GM18873 (cell line): Measurements from ENCODE around the gene C19orf85.
"Not testable (repeated sequence)": the region's sequence is repeated elsewhere in the genome, so short reads cannot be mapped to it uniquely, and the experiment has no call there.

Experiments used
- ATAC-seq: cut with Tn5 transposase; IDR thresholded peaks from one replicate; pipeline ENCODE4 v1.9.1; 2021; ENCODE audit warnings: mild to moderate bottlenecking, moderate library complexity, moderate number of reproducible peaks; ENCODE audit not compliant: unreplicated experiment, low FRiP score

The C19orf85 gene

DNA sequence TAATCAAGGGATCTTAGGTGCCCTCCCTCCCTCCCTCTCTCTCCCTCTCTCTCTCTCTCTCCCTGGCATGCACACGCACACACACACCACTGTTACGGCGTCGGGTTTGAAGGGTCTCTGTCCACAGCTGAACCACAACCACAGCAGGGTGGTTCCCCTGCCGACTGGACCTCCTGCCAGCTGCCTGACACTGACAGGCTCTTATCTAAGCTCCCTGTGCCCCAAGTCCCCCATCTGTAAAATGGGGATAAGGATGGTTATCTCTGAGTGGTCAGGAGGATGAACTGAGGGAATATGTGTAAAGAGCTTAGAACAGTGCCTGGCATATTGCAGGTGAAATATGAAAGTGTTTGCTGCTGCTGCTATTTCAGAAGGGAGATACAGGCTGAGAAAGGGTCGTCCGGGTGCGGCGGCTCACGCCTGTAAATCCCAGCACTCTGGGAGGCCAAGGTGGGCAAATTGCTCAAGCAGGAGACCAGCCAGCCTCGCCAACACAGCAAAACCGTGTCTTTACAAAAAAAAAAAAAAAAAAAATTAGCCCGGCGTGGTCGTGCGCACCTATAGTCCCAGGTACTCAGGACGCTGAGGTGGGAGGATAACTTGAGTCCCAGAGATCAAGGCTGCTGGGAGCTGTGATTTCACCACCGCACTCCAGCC, 20.6 kb downstream of the C19orf85 start:
- ATAC-seq = no peak

DNA sequence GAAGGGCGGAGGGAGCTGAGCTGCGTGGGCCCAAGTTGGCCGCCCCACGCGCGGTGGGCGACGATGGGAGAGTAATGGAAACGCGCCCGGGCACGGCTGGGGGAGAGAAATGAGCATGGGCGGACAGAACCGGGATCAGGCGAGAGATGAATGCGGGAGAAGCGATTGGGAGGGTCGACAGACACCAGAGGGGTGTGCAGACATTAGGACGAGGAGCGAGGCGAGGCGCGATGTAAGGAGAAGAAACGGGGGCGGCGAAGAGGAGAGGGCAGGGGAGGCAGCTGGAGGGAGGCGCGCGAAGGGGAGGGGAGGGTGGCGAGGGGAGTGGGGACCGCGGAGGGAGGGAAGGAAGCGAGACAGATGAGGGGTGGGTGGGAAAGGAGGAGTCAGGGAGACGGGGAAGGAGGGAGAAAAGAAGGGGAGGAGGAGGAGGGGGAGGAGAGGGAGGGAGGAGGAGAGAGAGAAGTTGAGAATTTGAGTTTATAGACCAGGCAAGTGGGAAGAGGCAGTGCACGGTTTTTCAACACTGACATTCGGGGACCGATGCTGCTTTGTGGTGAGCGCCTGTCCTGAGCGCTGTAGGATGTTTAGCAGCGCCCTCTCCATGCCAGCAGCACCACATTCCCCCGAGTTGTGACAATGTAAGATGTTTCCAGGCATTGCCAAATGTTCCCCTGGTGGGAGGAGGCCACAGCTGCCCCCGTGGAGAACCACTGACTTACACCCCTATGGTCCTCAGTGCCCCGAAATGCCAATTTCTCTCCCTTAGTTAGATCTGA, 21.3 kb downstream of the C19orf85 start, which contains the start of gene SHISA7:
Gene SHISA7, minus strand, starts transcription at position 256 of the 779 bp plus-strand sequence. CDS start 437 bp downstream, outside the sequence.
- no peak for ATAC-seq

DNA sequence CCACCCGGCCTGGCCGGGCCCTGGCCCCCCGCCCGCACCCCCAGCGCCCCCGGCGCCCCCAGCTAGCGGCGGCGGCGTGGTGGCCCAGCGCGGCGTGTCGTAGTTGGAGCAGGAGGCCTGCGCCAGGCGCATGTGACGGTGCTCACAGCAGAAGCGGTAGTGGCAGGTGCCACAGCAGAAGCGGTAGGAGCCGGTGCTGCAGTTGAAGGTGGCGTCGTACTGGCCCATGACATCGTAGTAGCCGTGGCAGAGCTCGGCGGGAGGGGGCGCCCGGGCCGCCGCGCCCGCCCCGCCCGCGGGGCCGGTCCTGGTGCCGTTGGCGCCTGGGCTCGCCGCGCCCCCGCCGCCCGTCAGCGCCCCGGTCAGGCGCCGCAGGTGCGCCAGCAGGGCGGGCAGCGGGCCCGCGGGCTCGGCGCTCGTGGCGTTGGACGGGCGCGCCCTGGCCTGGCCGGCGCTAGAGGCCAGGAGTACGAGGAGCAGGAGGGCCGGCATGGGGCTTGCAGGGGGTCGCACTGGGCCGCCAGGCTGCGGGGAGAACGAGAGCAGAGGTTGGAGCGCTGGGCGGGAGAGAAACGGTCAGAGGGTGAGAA, 22.1 kb downstream of the C19orf85 start:
- no peak for ATAC-seq

DNA sequence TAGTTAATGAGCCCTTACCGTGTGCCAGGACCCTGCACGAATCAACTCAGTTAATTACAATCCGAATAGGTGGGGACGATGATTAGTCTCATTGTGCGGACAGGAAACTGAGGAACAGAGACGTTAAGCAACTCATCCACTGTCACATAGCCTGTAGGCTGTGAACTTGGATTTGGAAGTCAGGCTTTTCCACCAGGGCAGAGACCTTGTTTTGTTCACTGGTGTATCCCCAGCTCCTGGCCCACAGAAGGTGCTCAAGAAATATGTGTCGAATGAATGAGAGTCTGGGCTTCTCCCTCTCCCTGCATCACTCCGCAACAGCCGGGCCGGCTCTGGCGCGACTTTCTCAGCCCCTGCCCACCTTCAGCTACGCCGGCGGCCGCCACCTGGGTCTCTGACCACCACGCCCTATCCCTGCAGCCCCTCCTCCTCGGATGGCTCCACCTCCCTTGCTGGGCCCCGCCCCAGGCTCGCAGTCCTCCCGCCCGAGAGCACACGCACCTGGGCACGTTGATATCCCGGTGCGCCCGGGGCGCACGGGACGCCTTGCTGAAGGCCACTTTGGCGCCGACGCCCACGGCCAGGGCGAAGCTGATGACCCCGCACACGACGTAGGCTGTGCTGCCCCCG, 22.7 kb downstream of the C19orf85 start:
- ATAC-seq = no peak

DNA sequence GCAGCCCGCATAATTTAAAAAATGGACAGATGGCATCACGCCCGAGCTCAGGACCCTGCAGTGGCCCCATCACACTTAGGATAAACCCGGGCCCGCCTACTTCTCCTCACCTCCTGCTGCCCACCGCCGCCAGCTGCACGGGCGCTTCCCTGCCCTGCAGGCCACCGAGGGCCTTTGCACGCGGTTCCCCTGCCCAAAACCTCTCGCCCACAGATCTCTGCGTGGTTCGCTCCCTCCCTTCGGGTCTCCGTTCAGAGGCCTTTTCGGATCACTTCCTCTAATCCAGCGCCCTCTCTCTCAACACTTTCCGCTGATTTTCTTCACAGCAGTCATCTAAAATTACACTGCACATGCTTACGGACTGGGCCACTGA, 23.2 kb downstream of the C19orf85 start:
- ATAC-seq = no peak

DNA sequence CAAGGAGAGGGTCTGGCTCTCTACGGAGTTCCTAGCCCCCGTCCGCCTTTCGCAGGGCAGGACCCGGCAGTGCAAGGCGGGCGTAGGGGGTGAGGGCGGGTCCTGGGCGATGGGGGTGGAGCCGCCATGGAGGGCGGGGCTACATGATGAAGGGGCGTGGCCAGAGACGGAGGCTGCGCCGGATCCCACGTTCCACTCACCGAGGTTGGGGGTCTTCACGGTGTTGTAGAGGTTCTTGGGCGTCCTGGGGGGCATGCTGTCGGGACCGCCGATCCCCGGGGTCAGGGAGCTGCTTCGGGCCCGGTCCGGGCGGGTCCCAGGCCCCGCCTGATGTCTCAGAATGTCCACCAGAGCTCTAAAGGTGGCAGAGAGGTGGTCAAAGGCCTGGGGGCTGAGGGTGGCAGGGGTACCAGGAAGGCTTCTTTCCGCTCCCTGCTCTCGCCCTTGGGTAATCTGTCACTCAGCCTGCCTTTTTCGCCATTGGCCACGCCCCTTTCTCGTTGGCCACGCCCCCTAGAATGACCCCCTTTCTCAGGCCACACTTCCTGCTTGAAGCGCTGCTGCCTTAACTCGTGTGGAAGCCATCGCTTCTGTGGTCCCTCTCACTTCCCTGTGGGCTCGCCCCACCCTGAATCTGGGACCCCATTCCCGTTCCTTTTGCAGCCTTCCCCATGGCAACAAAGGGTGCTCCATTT, 24.0 kb downstream of the C19orf85 start:
- no peak for ATAC-seq

DNA sequence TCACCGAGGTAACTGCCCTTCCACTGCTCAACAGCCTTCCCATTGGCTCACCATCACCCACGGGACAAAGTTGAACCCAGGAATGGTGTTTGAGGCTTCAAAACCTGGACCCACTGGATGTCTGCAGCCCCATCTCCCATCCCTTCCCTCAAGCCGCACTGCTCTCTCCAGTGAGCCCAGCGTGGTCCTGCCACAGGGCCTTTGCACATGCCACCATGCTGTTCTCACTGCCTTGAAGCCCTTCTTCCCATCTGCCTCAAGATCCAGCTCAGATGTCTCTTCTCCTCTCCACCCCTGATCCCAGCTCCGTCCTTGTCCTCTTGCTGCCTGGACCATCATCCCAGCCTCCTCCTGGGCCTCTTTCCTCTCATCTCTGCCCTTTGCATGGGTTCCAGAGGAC, 25.5 kb downstream of the C19orf85 start:
- ATAC-seq = no peak

DNA sequence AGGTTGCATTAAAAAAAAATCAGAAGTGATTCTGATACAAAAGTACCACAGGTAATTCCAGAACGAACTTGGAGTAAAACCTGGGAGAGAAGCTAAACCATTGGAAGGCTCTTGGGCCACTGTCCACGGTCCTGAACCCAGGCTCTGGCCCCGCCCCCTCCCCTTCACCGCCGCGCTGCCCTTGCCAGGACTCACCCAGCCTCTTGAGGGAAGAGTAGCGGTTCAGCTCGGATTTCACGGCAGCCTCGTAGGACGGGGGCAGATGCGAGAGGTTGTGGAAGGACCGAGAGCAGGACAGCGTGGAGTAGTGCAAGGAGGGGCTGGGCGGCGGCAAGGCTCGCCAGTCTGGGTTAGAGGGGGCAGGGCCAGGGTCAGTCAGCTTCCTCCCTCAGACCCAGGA, 27.1 kb downstream of the C19orf85 start:
- no peak for ATAC-seq

DNA sequence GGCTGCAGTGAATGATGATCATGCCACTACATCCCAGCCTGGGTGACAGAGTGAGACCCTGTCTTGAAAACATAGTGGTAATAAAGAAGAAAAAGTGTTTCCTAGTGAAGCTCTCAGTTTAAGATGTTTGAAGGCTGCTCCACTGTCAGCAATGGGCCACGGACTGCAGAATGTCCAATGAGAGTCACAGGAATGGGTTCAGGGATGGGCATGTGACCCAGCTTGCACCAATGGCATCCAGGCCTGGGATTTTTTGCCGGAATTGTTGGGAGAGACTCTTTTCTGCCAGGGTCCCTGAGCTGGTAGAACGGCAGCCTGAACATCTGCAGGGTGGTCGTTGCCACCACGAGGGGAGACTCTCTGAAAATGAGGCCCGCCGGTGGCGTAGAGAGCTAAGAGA, 27.7 kb downstream of the C19orf85 start:
- no peak for ATAC-seq

DNA sequence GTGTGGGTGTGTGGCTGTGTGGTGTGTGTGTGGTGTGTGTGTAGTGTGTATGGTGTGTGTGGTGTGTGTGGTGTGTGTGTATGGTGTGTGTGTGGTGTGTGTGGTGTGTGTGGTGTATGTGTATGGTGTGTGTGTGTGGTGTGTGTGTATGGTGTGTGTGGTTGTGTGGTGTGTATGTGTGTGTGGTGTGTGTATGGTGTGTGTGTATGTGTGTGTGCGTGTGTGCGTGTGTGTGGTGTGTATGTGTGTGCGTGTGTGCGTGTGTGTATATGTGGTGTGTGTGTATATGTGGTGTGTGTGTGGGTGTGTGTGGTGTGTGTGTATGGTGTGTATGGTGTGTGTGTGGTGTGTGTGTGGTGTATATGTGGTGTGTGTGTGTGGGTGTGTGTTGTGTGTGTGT, 29.5 kb downstream of the C19orf85 start:
- ATAC-seq = no peak

DNA sequence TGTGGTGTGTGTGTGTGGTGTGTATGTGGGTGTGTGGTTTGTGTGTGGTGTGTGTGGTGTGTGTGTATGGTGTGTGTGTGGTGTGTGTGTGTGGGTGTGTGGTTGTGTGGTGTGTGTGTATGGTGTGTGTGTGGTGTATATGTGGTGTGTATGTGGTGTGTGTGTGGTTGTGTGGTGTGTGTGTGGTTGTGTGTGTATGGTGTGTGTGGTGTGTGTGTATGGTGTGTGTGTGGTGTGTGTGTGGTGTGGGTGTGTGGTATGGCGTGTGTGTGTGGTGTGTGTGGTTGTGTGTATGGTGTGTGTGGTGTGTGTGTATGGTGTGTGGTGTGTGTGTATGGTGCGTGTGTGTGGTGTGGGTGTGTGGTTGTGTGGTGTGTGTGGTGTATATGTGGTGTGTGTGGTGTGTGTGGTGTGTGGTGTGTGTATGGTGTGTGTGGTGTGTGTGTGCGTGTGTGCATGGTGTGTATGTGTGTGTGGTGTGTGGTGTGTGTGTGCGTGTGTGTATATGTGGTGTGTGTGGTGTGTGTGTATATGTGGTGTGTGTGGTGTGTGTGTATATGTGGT, 30.1 kb downstream of the C19orf85 start:
- no peak for ATAC-seq

DNA sequence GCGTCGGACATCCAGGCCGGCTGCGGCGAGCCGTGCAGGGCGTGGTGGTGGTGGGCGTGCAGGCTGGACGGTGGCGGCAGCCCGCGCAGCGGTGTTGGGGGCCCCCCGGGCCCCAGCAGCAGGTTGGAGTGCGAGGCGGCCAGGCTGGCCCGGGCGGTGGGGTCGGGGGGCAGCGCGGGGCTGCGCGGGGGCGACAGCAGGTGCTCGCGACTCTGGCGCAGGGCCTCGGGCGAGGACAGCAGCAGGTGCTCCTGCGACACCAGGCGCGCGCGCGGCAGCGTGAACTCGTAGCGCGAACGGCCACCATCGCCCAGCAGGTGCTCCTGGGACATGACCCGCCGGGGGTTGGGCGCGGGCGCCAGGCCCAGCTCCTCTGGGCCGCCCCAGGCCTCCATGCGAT, 31.3 kb downstream of the C19orf85 start:
- ATAC-seq = no peak

DNA sequence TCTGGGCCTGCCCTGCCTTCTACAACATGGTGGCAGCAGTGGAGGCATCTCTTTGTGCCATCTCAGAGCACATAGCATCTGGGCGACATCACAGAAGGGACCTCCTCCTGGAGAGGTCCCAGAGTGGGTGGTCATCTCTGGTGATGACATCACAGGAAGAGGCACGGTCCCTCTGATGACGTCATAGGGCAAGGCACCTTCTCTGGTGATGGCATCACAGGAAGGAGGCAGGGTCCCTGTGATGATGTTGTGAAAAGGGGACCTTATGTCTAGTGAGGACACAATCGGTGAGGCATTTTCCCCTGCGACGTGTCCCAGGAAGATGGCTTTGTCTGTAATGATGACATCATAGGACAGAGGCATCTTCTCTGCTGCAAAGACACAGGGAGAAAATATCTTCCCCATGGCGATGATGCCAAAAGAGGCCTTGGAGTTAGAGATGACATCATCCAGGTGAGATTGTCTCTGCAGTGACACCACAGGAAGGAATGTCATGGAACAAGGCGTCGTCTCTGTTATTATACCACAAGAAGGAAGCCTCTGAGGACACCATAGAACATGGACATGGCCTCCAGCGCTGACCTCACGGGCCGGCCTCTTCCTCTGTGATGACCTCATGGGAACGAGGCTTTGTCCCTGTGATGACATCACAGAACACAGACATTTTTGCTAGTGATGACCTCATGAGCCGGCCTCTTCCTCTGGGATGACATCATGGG, 32.2 kb downstream of the C19orf85 start:
- no peak for ATAC-seq

DNA sequence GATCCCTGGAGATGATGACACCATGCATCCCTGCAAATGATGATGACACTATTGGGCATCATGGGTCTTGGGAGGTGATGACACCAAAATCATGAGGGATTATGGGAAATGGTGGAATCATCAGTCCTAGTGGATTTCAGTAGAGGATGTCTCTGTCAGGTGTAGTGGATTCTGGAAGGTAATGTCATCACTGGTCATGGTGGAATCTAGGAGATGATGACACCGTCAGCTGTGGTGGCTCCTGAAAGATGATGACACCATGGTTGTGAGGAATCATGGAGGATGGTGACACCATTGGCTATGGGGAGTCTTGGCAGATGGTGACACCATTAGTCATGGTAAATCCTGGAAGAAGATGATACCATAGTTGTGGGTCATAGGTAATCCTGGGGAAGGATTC, 33.4 kb downstream of the C19orf85 start:
- no peak for ATAC-seq

DNA sequence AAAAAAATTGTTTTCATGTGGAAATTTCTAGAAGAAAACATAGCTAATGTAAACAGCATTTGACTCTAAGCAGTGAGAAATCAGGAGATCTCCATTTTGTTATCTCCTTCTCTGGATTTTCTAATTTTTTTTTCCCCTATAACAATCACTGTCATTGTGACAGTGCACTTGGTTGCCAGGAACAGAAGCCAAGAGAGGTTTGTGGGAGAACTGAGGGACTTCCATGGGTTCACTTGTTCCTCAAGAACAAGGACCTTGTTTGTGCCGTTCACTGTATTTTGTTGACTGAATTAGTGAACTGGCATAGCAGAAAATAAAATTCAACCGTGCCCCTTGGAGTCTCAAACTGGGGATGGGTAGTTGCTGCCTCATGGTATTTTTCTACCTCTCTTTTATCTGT, 38.5 kb downstream of the C19orf85 start:
- no peak for ATAC-seq

DNA sequence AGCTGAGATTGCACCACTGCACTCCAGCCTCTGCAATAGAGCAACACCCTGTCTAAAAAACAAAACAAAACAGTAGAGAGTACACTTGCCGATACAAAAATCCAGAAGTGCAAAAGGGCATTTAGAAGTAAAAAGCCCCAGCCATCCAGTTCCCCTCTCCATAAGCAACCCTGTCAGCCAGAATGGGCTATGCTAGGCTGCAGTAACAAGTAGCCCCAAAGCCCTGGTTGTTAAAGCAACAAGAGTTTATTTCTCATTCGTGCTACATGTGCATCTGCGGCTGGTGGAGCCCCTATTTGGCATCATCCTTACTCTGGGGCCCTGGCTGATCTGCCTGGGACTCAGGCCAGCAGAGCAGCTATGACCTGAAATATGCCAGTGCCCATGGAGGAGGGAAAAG, 40.0 kb downstream of the C19orf85 start:
- no peak for ATAC-seq

DNA sequence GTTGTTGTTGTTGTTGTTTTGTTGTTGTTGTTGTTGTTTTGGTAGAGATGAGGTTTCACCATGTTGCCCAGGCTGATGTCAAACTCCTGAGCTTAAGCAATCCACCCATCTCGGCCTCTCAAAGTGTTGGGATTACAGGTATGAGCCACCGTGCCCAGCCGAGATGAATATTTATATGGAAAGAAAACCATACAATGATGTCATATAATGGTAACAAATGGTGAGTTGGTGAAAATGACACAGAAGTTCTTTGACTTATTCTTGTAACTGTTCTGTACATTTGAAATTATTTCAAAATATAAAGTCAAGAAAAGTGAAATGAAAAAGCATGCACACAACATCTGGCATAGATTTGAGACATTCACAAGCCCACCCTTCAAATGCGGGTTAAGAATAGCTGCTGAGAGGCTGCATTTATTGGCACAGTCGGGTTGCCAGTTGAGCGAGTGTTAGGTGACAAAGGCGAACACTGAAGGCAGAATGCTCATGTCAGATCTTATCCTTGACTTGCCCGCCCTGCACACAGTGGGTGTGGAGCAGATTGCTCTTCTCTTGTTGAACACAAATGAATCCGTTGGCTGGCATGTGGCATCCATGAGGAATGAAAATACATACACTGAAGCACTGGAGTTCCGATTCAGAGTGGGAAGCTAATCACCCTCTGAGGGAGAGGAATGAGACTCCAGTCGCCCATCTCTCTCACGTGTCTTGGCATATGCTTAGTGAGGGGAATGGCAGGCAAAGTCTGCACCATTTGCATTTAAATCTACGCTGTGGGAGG, 41.1 kb downstream of the C19orf85 start:
- no peak for ATAC-seq

DNA sequence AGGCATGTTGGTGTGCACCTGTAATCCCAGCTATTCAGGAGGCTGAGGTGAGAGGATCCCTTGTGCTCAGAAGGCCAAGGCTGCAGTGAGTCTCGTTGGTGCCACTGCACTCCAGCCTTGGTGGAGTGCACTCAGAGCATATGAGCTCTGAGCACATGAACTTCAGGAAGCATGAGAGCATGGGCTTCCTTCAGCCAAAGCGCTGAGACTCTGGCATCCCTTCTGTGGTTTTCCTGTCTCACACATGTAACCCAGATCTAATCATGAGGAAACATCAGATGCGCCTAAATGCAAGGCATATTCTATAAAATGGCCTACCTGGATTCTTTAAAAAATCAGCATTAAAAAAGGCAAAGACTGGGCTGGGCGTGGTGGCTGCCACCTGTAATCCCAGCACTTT, 43.3 kb downstream of the C19orf85 start:
- not testable (repeated sequence) for ATAC-seq

DNA sequence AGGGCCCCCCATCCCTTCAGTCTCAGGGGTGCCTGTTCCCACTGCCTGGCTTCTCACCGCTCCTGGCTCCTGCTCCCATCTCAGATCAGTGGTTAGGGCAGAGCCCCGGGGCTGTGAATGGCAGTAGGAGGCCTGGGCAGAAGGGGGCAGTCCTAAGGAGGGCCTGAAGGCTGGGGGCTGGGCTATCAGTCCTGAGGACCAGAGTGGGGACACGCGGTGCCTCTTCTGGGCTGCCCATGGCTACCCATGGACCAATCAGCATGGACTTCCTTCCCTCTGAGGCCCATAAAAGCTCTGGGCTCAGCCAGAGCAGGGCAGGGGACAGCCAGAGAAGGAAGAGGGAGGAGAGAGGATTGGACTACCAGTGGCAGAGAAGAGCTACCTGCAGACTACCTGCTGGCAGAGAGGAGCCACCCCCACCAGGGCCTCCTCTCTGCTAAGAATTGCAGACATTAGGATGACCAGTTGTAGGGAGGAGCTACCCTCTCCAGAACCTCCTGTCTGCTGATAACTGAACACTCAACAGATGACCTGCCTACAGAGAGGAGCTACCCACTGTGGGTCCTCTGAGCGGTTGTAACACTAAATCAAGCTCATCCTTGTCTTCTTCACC, 44.8 kb downstream of the C19orf85 start:
- ATAC-seq = no peak
